ENCODE data around the gene DOCK2. TPM values are rescaled to one million over a fixed set of nuclear protein-coding genes. Genes with fewer than 3 reads are reported as not detected.

DOCK2 gene
- total RNA-seq, 1 experiment from 2014 or later = 1.4 TPM

GRCh38 chr5:169798438-169798837 lies 161.4 kb downstream of the DOCK2 start:
- H3K36me3 ChIP-seq (ENCODE audit: control insufficient read depth, insufficient read depth, low read length) = no peaks in the 10 kb centered on the region
- no peak overlapping the region for H3K4me3 ChIP-seq (ENCODE audit: low read depth in 2 of 2, low read length in 2 of 2)
- POLR2A ChIA-PET = interaction anchor here (0.5 kb wide), 1 partner anchor 339 kb away, joined by 3 read pairs; no protein-coding TSS in a partner anchor
- BruUV-seq (replicated peaks) = no TSS peak
- TF ChIP-seq SIN3A (IDR thresholded peaks at IDR 0.05; ENCODE audit: borderline replicate concordance, insufficient read depth, low read depth, low read length) (no peak), TCF7L2 (IDR thresholded peaks at IDR 0.05; ENCODE audit: low read depth, low read length) (no peak), POLR2AphosphoS5 (IDR thresholded peaks at IDR 0.05; ENCODE audit: low read depth, low read length) (no peak), REST (IDR thresholded peaks at IDR 0.05; ENCODE audit: insufficient read depth in 1 of 2, low read depth in 2 of 2, low read length in 1 of 2) (no peak), CTCF (IDR thresholded peaks at IDR 0.05) (no peak)
- H3K4me1 ChIP-seq (ENCODE audit: control insufficient read depth, insufficient read depth, low read length) = no peaks in the 10 kb centered on the region
- H3K9me3 ChIP-seq (ENCODE audit: control insufficient read depth, insufficient read depth, low read depth, low read length) = no peaks in the 10 kb centered on the region
- ATAC-seq = no peak
- in situ Hi-C loops (cut with HindIII; ENCODE audit: low pct_unique_long_range_greater_than_20kb, low sequenced_read_pairs) = no loop called here
- no peak overlapping the region for H3K27ac ChIP-seq (ENCODE audit: low read length)
- intact Hi-C loops (cut with micrococcal nuclease; ENCODE audit: unreplicated experiment) = no loop called here
- no peak for DNase-seq (ENCODE audit: low read depth, low spot score)
- CTCF ChIA-PET = no interaction called here
- no peaks in the 10 kb centered on the region for H3K27me3 ChIP-seq (ENCODE audit: control insufficient read depth, insufficient read depth, low read length)

GRCh38 chr5:169798906-169799660 lies 162.0 kb downstream of the DOCK2 start:
- no peak overlapping the region for H3K27ac ChIP-seq (ENCODE audit: low read length)
- no peaks in the 10 kb centered on the region for H3K36me3 ChIP-seq (ENCODE audit: control insufficient read depth, insufficient read depth, low read length)
- no peaks in the 10 kb centered on the region for H3K9me3 ChIP-seq (ENCODE audit: control insufficient read depth, insufficient read depth, low read depth, low read length)
- in situ Hi-C loops (cut with HindIII; ENCODE audit: low pct_unique_long_range_greater_than_20kb, low sequenced_read_pairs) (no loop called here), intact Hi-C loops (cut with micrococcal nuclease; ENCODE audit: unreplicated experiment) (no loop called here)
- no peaks in the 10 kb centered on the region for H3K4me1 ChIP-seq (ENCODE audit: control insufficient read depth, insufficient read depth, low read length)
- no TSS peak for BruUV-seq (replicated peaks)
- POLR2A ChIA-PET = no interaction called here
- H3K4me3 ChIP-seq (ENCODE audit: low read depth in 2 of 2, low read length in 2 of 2) = no peak overlapping the region
- no peaks in the 10 kb centered on the region for H3K27me3 ChIP-seq (ENCODE audit: control insufficient read depth, insufficient read depth, low read length)
- TF ChIP-seq SIN3A (IDR thresholded peaks at IDR 0.05; ENCODE audit: borderline replicate concordance, insufficient read depth, low read depth, low read length) = no peak
- TF ChIP-seq CTCF (IDR thresholded peaks at IDR 0.05) = no peak
- no peak for TF ChIP-seq TCF7L2 (IDR thresholded peaks at IDR 0.05; ENCODE audit: low read depth, low read length)
- no peak for TF ChIP-seq REST (IDR thresholded peaks at IDR 0.05; ENCODE audit: insufficient read depth in 1 of 2, low read depth in 2 of 2, low read length in 1 of 2)
- TF ChIP-seq POLR2AphosphoS5 (IDR thresholded peaks at IDR 0.05; ENCODE audit: low read depth, low read length) = no peak
- CTCF ChIA-PET = no interaction called here
- ATAC-seq (no peak), DNase-seq (ENCODE audit: low read depth, low spot score) (no peak)
